GM23248 (cell line): ENCODE measurements around the gene TNIK. TPM values are rescaled to one million over a fixed set of nuclear protein-coding genes. Genes with fewer than 3 reads are reported as not detected.
"Not testable (repeated sequence)": the region's sequence is repeated elsewhere in the genome, so short reads cannot be mapped to it uniquely, and the experiment has no call there.

ENCODE experiments used
- DNase-seq: peaks from one replicate; pipeline ENCODE4 v3.0.0-alpha.2; 2015
- H2AFZ ChIP-seq: fragments of 200-600 bp; sonication (generic); 2 replicates; pipeline ENCODE4 v1.6.1; 2016; ENCODE audit warnings: antibody characterized with exemption
- H3F3A ChIP-seq: fragments of 200-600 bp; sonication (generic); 2 replicates; pipeline ENCODE4 v1.6.1; 2016; ENCODE audit warnings: mild to moderate bottlenecking, antibody characterized with exemption, mixed run types; ENCODE audit not compliant: insufficient read depth
- H3K27ac ChIP-seq: fragments of 200-600 bp; sonication (generic); 2 replicates; pipeline ENCODE4 v1.5.1; 2016; ENCODE audit warnings: mild to moderate bottlenecking
- H3K27me3 ChIP-seq: fragments of 200-600 bp; sonication (generic); replicated peaks from 2 replicates; pipeline ENCODE4 v1.6.1; 2016; ENCODE audit warnings: mild to moderate bottlenecking; ENCODE audit not compliant: insufficient read depth
- H3K36me3 ChIP-seq: fragments of 200-600 bp; sonication (generic); 2 replicates; pipeline ENCODE4 v1.6.1; 2016; ENCODE audit warnings: low read depth, mild to moderate bottlenecking
- H3K4me1 ChIP-seq: fragments of 200-600 bp; sonication (generic); 2 replicates; pipeline ENCODE4 v1.6.1; 2016; ENCODE audit warnings: mild to moderate bottlenecking; ENCODE audit not compliant: insufficient read depth
- H3K4me2 ChIP-seq: fragments of 200-600 bp; sonication (generic); one replicate; pipeline ENCODE4 v1.6.1; 2016; ENCODE audit warnings: mild to moderate bottlenecking; ENCODE audit not compliant: unreplicated experiment
- H3K4me3 ChIP-seq: fragments of 200-600 bp; sonication (generic); 2 replicates; pipeline ENCODE4 v1.5.1; 2016; ENCODE audit warnings: mild to moderate bottlenecking
- H3K79me2 ChIP-seq: fragments of 200-600 bp; sonication (generic); 2 replicates; pipeline ENCODE4 v1.6.1; 2016; ENCODE audit warnings: mild to moderate bottlenecking; ENCODE audit not compliant: insufficient read depth
- H3K9ac ChIP-seq: fragments of 200-600 bp; sonication (generic); 2 replicates; pipeline ENCODE4 v1.6.1; 2016; ENCODE audit warnings: mild to moderate bottlenecking
- H3K9me2 ChIP-seq: fragments of 200-600 bp; sonication (generic); 2 replicates; pipeline ENCODE4 v1.6.1; 2016; ENCODE audit warnings: mixed run types, mild to moderate bottlenecking, moderate library complexity; ENCODE audit not compliant: insufficient read depth
- H3K9me3 ChIP-seq: fragments of 200-600 bp; sonication (generic); one replicate; pipeline ENCODE4 v1.6.1; 2017; ENCODE audit warnings: low read depth
- H4K20me1 ChIP-seq: fragments of 200-600 bp; sonication (generic); 2 replicates; pipeline ENCODE4 v1.6.0; 2016; ENCODE audit not compliant: insufficient read depth
- EZH2 ChIP-seq: fragments of 200-600 bp; sonication (generic); IDR thresholded peaks from 2 replicates; pipeline ENCODE4 v1.6.1; 2018; ENCODE audit warnings: antibody characterized with exemption, mild to moderate bottlenecking; ENCODE audit not compliant: insufficient read depth, poor library complexity, severe bottlenecking
- EZH2phosphoT487 ChIP-seq: fragments of 200-600 bp; sonication (generic); IDR thresholded peaks from 2 replicates; pipeline ENCODE4 v1.6.1; 2018; ENCODE audit warnings: antibody characterized with exemption, moderate library complexity, mild to moderate bottlenecking, low read depth; ENCODE audit not compliant: insufficient read depth
- WGBS, 2 experiments: methylation state at CpG; one replicate each; pipeline ENCODE4 v1.1.6; 2015 to 2017; ENCODE audit warnings: low lambda C conversion rate in 2 of 2, low coverage in 1 of 2; ENCODE audit errors: missing lambda C conversion rate in 2 of 2; 5-methylcytosine and 5-hydroxymethylcytosine counted together
- in situ Hi-C: fragments of 300-500 bp; cut with MboI; formaldehyde crosslinking; loops from 2 replicates; pipeline ENCODE4 v1.15.0; 2020
- polyA plus RNA-seq: library from polyadenylated mRNA; unstranded; fragments of >200 nt; fragmentation: Nextera tagmentation; extraction: Ambion mirVana; gene quantifications from 2 replicates; pipeline ENCODE4 v1.2.1, GENCODE V29; 2016
- total RNA-seq: library from RNA; depleted of rRNA; stranded (reverse); fragments of >200 nt; shearing (Covaris generic); gene quantifications from 2 replicates; pipeline ENCODE4 v1.2.3, GENCODE V29; 2014

Gene TNIK
- total and polyA plus RNA-seq, 2 experiments from 2014 or later: 0.80 to 2.3 TPM

DNA sequence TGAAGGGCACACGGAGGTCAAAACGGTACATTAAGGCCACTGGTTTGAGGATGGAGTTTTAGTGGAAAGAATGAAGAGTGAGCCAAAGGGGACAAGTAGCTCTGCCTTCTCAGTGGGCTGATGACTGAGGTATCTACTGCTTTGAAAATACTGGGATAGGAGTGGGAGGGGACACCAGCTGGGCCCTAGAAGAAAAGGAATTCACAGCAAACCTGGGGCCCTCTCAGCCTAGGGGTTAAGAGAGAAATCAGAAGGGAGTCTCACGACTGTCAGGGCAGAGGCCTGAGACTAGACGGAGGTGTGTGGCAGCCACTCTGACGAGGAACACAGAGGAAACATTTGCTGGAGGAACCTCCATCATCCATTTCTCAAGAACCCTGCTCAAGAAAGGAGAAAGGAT is 75.1 kb downstream of the TNIK start:
- no peaks in the 10 kb centered on the region for H3K9me3 ChIP-seq
- no peaks in the 10 kb centered on the region for H3K9me2 ChIP-seq
- H3K27me3 ChIP-seq: no peaks in the 10 kb centered on the region
- TF ChIP-seq EZH2: no peak
- TF ChIP-seq EZH2phosphoT487: no peak
- H3K4me3 ChIP-seq: no peak overlapping the region
- H3K27ac ChIP-seq: no peak overlapping the region
- no peak for DNase-seq
- H3K4me1 ChIP-seq: peaks cover 18% of the 10 kb centered on the region
- H3K36me3 ChIP-seq: no peaks in the 10 kb centered on the region
- 93 to 97% methylated on average over 5 of the region's 5 CpGs for WGBS, 2 experiments
- H4K20me1 ChIP-seq: no peaks in the 10 kb centered on the region
- peaks cover 6% of the 10 kb centered on the region for H3F3A ChIP-seq
- in situ Hi-C loops: no loop called here
- H2AFZ ChIP-seq: no peak overlapping the region
- H3K9ac ChIP-seq: no peak overlapping the region
- no peaks in the 10 kb centered on the region for H3K79me2 ChIP-seq
- no peak overlapping the region for H3K4me2 ChIP-seq

DNA sequence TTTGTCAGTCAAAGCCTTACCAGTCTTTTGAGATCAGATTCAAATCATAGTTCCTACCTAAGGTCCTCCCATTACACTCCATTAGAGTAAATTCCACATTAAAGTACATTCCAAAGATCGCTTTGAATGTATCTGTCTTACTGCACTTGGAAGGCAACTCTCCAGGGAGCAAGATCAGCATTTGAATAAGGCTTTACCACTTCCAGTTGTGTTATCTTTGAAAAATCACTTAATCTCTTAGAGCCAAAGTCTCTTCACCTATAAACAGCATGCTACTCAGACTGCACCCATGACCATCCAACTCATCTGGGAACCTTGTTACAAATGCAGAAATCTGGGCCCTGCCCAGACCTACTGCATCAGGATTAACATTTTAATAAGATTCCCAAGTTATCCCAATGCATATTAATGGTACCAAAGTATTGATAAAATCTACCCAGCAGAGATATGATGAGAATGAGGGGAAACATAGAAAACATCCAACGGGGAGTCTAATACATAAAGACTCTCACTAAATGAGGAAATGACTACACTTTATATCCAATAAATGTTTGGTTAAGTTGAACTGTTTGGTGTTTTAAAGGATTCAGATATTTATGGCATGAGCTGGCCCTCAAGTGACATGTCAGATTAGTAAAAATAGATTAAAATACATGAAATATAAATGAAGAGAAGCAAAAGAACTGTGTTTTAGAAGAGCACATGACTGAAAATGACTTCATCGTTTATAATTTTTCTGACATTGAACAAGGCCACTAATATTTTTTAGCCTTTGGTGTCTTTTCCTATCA is 75.9 kb downstream of the TNIK start:
- Histone ChIP-seq H3K9me3 (no peaks in the 10 kb centered on the region), H3K4me1 (peaks cover 21% of the 10 kb centered on the region), H3K4me3 (no peak overlapping the region), H3K27me3 (no peaks in the 10 kb centered on the region), H2AFZ (no peak overlapping the region), H3K79me2 (no peaks in the 10 kb centered on the region), H3K4me2 (no peak overlapping the region), H3F3A (peaks cover 7% of the 10 kb centered on the region), H3K27ac (peak overlapping the region; percentile 52; the same call in 1 of the 2 replicates), H3K36me3 (no peaks in the 10 kb centered on the region), H4K20me1 (no peaks in the 10 kb centered on the region), H3K9me2 (no peaks in the 10 kb centered on the region), H3K9ac (0 out of 2 replicates have a peak overlapping the region, but pooled peaks have one; percentile 15)
- no peak for TF ChIP-seq EZH2phosphoT487
- no peak for TF ChIP-seq EZH2
- WGBS, 2 experiments: 66 to 75% methylated on average over 3 of the region's 3 CpGs
- in situ Hi-C loops: no loop called here
- DNase-seq: no peak

DNA sequence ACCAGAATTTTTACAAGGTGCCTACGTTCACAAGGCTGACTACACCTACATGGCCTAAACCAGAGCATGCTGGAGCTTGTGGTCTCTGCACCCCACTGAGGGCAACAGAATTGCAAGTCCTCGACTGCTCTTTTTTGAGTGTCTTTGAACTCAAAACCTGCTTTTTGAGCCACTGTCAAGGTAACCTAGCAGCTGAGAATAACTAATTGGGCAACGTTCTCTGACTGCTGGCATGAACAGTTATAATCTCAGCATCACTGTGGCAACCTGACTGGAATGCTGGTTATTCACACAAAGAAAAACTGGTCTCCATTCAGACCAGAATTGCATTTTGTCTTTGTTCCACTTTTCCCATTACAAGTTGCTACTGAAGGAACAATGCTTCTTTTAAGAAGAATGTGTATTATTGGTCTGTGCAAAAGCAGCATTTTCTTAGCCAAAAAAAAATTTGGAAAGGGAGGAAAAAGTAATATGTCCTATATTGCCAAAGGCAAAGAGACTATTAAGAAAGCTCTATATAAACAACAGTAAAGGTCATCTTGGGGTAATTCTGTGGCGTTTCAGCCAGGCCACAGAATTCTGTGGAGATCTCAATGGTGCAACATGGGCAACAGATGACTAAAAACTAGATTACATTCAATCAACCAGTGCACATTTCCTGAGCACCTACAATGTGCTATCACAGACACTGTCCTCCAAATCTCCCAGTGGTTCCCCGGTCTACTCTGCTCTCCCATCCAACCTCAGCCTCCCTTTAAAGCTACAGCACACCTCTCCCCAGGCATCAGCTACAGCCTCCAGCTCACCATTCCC is 76.8 kb downstream of the TNIK start:
- peaks cover 14% of the 10 kb centered on the region for H3F3A ChIP-seq
- no peaks in the 10 kb centered on the region for H4K20me1 ChIP-seq
- H3K4me3 ChIP-seq: no peak overlapping the region
- peak overlapping the region; percentile 52 for H3K27ac ChIP-seq
- WGBS, 2 experiments: 54 to 56% methylated on average over 5 of the region's 5 CpGs
- H2AFZ ChIP-seq: no peak overlapping the region
- peaks cover 29% of the 10 kb centered on the region for H3K4me1 ChIP-seq
- in situ Hi-C loops: no loop called here
- TF ChIP-seq EZH2: no peak
- TF ChIP-seq EZH2phosphoT487: no peak
- DNase-seq: peak; percentile 74
- H3K4me2 ChIP-seq: no peak overlapping the region
- no peaks in the 10 kb centered on the region for H3K9me2 ChIP-seq
- H3K27me3 ChIP-seq: no peaks in the 10 kb centered on the region
- no peaks in the 10 kb centered on the region for H3K36me3 ChIP-seq
- no peaks in the 10 kb centered on the region for H3K9me3 ChIP-seq
- peak overlapping the region; percentile 15; the same call in 1 of the 2 replicates for H3K9ac ChIP-seq
- no peaks in the 10 kb centered on the region for H3K79me2 ChIP-seq

DNA sequence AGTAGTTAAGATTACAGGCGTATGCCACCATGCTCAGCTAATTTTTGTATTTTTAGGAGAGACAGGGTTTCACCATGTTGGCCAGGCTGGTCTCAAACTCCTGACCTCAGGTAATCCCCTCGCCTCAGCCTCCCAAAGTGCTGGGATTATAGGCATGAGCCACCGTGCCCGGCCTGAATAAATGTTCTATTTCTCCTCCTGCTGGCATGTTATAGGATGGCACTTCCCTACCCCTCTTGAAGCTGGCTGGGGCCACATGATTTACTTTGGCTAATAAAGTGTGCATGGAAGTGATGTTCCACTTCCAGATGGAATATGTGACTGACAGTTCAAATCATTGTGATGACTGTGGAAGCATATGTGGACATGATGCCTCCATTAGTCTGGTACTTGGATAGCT is 77.9 kb downstream of the TNIK start:
- H2AFZ ChIP-seq, H3K27ac ChIP-seq, H3K4me2 ChIP-seq, DNase-seq, in situ Hi-C loops, H3K36me3 ChIP-seq, H4K20me1 ChIP-seq, H3K9me3 ChIP-seq, H3K27me3 ChIP-seq, H3K4me3 ChIP-seq, H3K9me2 ChIP-seq, H3K9ac ChIP-seq, H3K79me2 ChIP-seq: not testable (repeated sequence)
- Histone ChIP-seq H3K4me1 (peaks cover 29% of the 10 kb centered on the region), H3F3A (peaks cover 14% of the 10 kb centered on the region)
- 94 to 100% methylated on average over 4 of the region's 4 CpGs for WGBS, 2 experiments
